Mesenchymal stem cell (in vitro differentiated cells and primary cell): Measurements from ENCODE around the gene ATXN7L1.

Experiments used
- DNase-seq: peaks from one replicate; pipeline ENCODE4 v3.0.0-alpha.2; 2013
- H2AFZ ChIP-seq: one replicate; pipeline ENCODE4 v1.6.1; 2013; ENCODE audit warnings: low read depth, mild to moderate bottlenecking, control low read depth, inconsistent platforms, low read length, moderate library complexity
- H2AK5ac ChIP-seq: 2 replicates; pipeline ENCODE4 v1.6.1; 2013; ENCODE audit warnings: low read length, moderate library complexity, mild to moderate bottlenecking, inconsistent platforms; ENCODE audit not compliant: severe bottlenecking
- H2BK120ac ChIP-seq: one replicate; pipeline ENCODE4 v1.6.1; 2013; ENCODE audit warnings: low read depth, mild to moderate bottlenecking, inconsistent platforms, low read length, moderate library complexity
- H2BK12ac ChIP-seq, 2 experiments: one replicate each; pipeline ENCODE4 v1.6.1; 2013; ENCODE audit warnings: inconsistent platforms in 2 of 2, low read length in 2 of 2, mild to moderate bottlenecking in 2 of 2, moderate library complexity in 2 of 2, control low read depth in 1 of 2
- H2BK15ac ChIP-seq: one replicate; pipeline ENCODE4 v1.6.1; 2013; ENCODE audit warnings: mild to moderate bottlenecking, low read depth, inconsistent platforms; ENCODE audit not compliant: poor library complexity, severe bottlenecking
- H2BK5ac ChIP-seq: 2 replicates; pipeline ENCODE4 v1.6.1; 2013; ENCODE audit warnings: low read depth, mild to moderate bottlenecking, low read length, control low read depth, inconsistent platforms; ENCODE audit not compliant: poor library complexity, severe bottlenecking
- H3K14ac ChIP-seq, 2 experiments: one replicate each; pipeline ENCODE4 v1.6.1; 2013; ENCODE audit warnings: inconsistent platforms in 2 of 2, low read length in 2 of 2, control low read depth in 1 of 2, mild to moderate bottlenecking in 1 of 2, moderate library complexity in 1 of 2
- H3K18ac ChIP-seq, 2 experiments: one replicate each; pipeline ENCODE4 v1.6.1; 2013; ENCODE audit warnings: inconsistent platforms in 2 of 2, low read length in 2 of 2, control low read depth in 1 of 2, low read depth in 1 of 2, mild to moderate bottlenecking in 1 of 2
- H3K23ac ChIP-seq, 2 experiments: one replicate each; pipeline ENCODE4 v1.6.1; 2013; ENCODE audit warnings: inconsistent platforms in 2 of 2, low read length in 2 of 2, mild to moderate bottlenecking in 2 of 2, moderate library complexity in 2 of 2, control low read depth in 1 of 2
- H3K27ac ChIP-seq: 2 replicates; pipeline ENCODE4 v1.5.1; 2013; ENCODE audit warnings: mild to moderate bottlenecking, moderate library complexity, low read length, control low read depth, inconsistent platforms; ENCODE audit not compliant: poor library complexity, severe bottlenecking
- H3K27me3 ChIP-seq, 2 experiments: 2 replicates each; pipeline versions ENCODE4 v1.6.1 to v1.7.0; 2013; ENCODE audit warnings: low read length in 2 of 2, mild to moderate bottlenecking in 2 of 2, moderate library complexity in 2 of 2, control low read depth in 1 of 2, inconsistent platforms in 1 of 2; ENCODE audit not compliant: control insufficient read depth in 1 of 2, insufficient read depth in 1 of 2
- H3K36me3 ChIP-seq, 2 experiments: 2 replicates each; pipeline versions ENCODE4 v1.6.1 to v1.7.0; 2013; ENCODE audit warnings: low read length in 2 of 2, control low read depth in 1 of 2, inconsistent platforms in 1 of 2, low read depth in 1 of 2, mild to moderate bottlenecking in 1 of 2; ENCODE audit not compliant: insufficient read depth in 2 of 2, control insufficient read depth in 1 of 2
- H3K4ac ChIP-seq, 2 experiments: one replicate each; pipeline ENCODE4 v1.6.1; 2013; ENCODE audit warnings: inconsistent platforms in 2 of 2, low read length in 2 of 2, mild to moderate bottlenecking in 2 of 2, moderate library complexity in 2 of 2, control low read depth in 1 of 2, low read depth in 1 of 2
- H3K4me1 ChIP-seq: 2 replicates; pipeline ENCODE4 v1.6.1; 2013; ENCODE audit warnings: low read depth, low read length, control low read depth; ENCODE audit not compliant: control insufficient read depth, insufficient read depth
- H3K4me2 ChIP-seq: 2 replicates; pipeline ENCODE4 v1.6.1; 2013; ENCODE audit warnings: low read length, mild to moderate bottlenecking, inconsistent platforms; ENCODE audit not compliant: poor library complexity, severe bottlenecking
- H3K4me3 ChIP-seq, 2 experiments: 2 replicates each; pipeline versions ENCODE4 v1.5.1 to v1.7.0; 2013; ENCODE audit warnings: low read length in 2 of 2, mild to moderate bottlenecking in 2 of 2, control low read depth in 1 of 2, low read depth in 1 of 2; ENCODE audit not compliant: insufficient read depth in 1 of 2
- H3K79me1 ChIP-seq: replicated peaks from 2 replicates; pipeline ENCODE4 v1.6.1; 2013; ENCODE audit warnings: mild to moderate bottlenecking, control low read depth, low read length, inconsistent platforms; ENCODE audit not compliant: poor library complexity, severe bottlenecking
- H3K9ac ChIP-seq: 2 replicates; pipeline ENCODE4 v1.7.0; 2013; ENCODE audit warnings: mild to moderate bottlenecking, low read length, moderate library complexity
- H3K9me3 ChIP-seq: 2 replicates; pipeline ENCODE4 v1.7.0; 2013; ENCODE audit warnings: mild to moderate bottlenecking, low read length; ENCODE audit not compliant: control insufficient read depth
- H4K8ac ChIP-seq: one replicate; pipeline ENCODE4 v1.6.1; 2013; ENCODE audit warnings: inconsistent platforms, mild to moderate bottlenecking, low read length, moderate library complexity
- H4K91ac ChIP-seq: one replicate; pipeline ENCODE4 v1.6.1; 2013; ENCODE audit warnings: mild to moderate bottlenecking, low read length, inconsistent platforms
- WGBS: methylation state at CpG from one replicate; pipeline ENCODE4 v1.1.7; 2013; ENCODE audit warnings: mixed read lengths; 5-methylcytosine and 5-hydroxymethylcytosine counted together

The ATXN7L1 gene

DNA sequence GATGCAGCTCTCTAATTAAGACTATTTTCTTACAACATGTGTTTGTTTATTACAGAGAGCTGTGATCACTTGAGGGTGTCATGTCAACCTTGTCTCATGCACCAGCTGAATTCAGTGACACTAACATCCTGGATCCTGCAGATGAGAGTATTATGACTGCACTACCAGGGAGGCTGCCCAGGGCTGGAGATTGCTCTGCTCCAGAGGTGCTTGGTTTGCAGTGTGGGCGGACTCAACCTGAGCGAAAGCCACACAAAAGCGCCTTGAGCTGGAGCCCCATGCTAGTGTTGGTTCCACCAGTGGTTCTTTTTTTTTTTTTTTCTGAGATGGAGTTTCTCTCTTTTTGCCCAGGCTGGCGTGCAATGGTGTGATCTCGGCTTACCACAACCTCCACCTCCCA is 33.8 kb upstream of the ATXN7L1 start:
- H3K4me1 ChIP-seq: peaks cover 2% of the 10 kb centered on the region
- H3K9ac ChIP-seq: no peak overlapping the region
- H3K14ac ChIP-seq: no peak overlapping the region
- H2BK5ac ChIP-seq: no peak overlapping the region
- peaks cover 0 to 28% of the 10 kb centered on the region in 2 experiments for H3K36me3 ChIP-seq
- no peak overlapping the region for H3K4me3 ChIP-seq
- no peak overlapping the region for H2AFZ ChIP-seq
- no peak overlapping the region for H2BK120ac ChIP-seq
- H4K8ac ChIP-seq: no peak overlapping the region
- H4K91ac ChIP-seq: no peak overlapping the region
- 100% methylated on average over 5 of the region's 5 CpGs for WGBS
- peaks cover 7% of the 10 kb centered on the region for H3K9me3 ChIP-seq
- H2AK5ac ChIP-seq: no peak overlapping the region
- H3K18ac ChIP-seq: no peak overlapping the region
- DNase-seq: no peak
- no peaks in the 10 kb centered on the region for H3K27me3 ChIP-seq
- H3K79me1 ChIP-seq: no peaks in the 10 kb centered on the region
- no peak overlapping the region for H2BK15ac ChIP-seq
- no peak overlapping the region for H3K23ac ChIP-seq
- H3K27ac ChIP-seq: no peak overlapping the region
- H3K4me2 ChIP-seq: no peak overlapping the region
- no peak overlapping the region for H3K4ac ChIP-seq
- no peak overlapping the region for H2BK12ac ChIP-seq

DNA sequence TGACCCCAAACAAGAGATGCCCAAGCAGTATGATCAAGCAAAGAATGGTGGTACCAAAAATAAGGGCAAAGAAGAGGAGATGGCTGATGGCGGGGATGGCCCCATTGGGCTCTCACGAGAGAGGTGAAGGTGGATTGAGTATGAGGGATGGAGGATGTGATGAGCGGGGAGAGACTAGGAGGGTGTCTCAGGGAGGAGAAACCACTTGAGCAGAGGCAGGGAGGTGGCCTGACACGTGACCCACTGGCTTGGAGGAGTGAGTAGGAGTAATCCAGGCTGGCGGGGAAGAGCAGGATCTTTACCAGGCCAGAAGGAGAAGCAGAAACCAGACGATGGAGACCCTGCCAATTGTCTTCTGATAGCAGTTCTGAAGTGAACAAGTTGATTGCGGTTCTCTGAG is 33.3 kb upstream of the ATXN7L1 start:
- H3K9ac ChIP-seq: no peak overlapping the region
- H2BK15ac ChIP-seq: no peak overlapping the region
- H3K27me3 ChIP-seq: no peaks in the 10 kb centered on the region
- no peak overlapping the region for H2AK5ac ChIP-seq
- peak overlapping the region in 1 of 2 experiments; percentile 28 for H3K14ac ChIP-seq
- no peak overlapping the region for H3K23ac ChIP-seq
- no peak overlapping the region for H2AFZ ChIP-seq
- no peak overlapping the region for H3K4ac ChIP-seq
- H3K79me1 ChIP-seq: no peaks in the 10 kb centered on the region
- H3K4me3 ChIP-seq: no peak overlapping the region
- no peak overlapping the region for H3K4me2 ChIP-seq
- no peak overlapping the region for H2BK5ac ChIP-seq
- H3K18ac ChIP-seq: no peak overlapping the region
- 85% methylated on average over 7 of the region's 7 CpGs for WGBS
- H2BK120ac ChIP-seq: no peak overlapping the region
- H4K91ac ChIP-seq: no peak overlapping the region
- no peak overlapping the region for H4K8ac ChIP-seq
- H3K27ac ChIP-seq: no peak overlapping the region
- H2BK12ac ChIP-seq: no peak overlapping the region
- DNase-seq: no peak
- H3K36me3 ChIP-seq: peaks cover 0 to 24% of the 10 kb centered on the region in 2 experiments
- peaks cover 2% of the 10 kb centered on the region for H3K4me1 ChIP-seq
- peaks cover 7% of the 10 kb centered on the region for H3K9me3 ChIP-seq

DNA sequence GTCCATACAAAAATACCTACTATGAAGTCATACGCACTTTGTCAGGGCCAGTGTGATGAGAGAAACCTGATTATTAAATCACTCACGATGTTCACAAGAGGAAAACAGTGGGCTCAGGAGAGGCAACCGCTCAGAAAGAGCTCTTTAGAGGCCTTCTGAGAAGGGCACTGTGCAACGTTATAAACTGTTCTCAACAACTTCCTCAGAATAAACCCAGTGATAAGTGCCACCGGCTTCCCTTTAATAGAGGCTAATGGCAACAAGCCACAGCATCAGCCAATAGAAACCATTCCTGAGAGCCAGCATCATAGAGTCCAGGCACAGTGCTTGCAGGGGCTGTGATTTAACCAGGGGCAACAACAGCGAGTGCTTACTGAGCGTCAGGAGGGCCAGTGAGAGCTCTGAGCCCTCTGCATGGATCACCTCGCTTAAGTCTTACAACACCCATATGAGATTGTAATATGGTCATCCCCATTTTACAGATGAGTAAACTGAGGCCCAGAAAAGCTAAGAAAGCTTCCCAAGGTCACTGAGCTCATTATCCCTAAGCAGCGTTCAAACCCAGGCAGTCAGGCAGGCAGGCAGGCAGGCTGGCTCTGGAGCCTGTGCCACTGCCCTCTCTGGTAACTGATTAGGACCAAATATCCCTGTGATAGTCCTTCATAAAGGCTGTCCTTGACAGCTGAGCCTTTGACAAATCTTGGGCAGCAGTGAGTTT is 30.9 kb upstream of the ATXN7L1 start:
- Histone ChIP-seq H4K8ac (no peak overlapping the region), H3K23ac (no peak overlapping the region), H3K9ac (no peak overlapping the region), H3K4me3 (no peak overlapping the region), H2AK5ac (no peak overlapping the region), H2BK120ac (no peak overlapping the region), H3K14ac (no peak overlapping the region), H4K91ac (no peak overlapping the region), H3K4me2 (no peak overlapping the region), H3K27me3 (no peaks in the 10 kb centered on the region), H3K79me1 (peaks cover 2% of the 10 kb centered on the region), H2BK15ac (no peak overlapping the region), H2BK12ac (no peak overlapping the region), H3K4me1 (peaks cover 2% of the 10 kb centered on the region), H3K18ac (no peak overlapping the region), H2BK5ac (no peak overlapping the region), H3K9me3 (peaks cover 7% of the 10 kb centered on the region), H2AFZ (no peak overlapping the region), H3K27ac (no peak overlapping the region), H3K4ac (no peak overlapping the region), H3K36me3 (peaks cover 0 to 8% of the 10 kb centered on the region in 2 experiments)
- no peak for DNase-seq
- 86% methylated on average over 9 of the region's 9 CpGs for WGBS

DNA sequence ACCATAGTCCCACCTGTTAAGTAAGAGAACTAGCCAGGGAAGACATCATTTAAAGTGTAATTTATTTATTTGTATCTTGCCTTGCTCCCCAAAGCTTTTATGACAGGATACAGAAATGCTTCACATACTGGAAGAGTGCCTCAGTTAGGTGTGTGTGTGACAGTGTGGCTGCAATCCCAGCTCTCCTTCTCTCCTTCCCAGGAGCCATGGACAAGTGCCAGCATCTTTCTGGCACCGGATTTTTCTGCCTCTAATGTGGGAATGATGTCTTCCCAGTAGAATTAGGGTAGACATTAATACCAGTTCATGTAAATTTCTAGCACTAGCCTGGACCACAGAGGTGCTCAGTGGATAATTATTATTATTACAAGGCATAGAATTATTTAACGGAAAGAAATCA is 30.3 kb upstream of the ATXN7L1 start:
- Histone ChIP-seq H3K9me3 (peaks cover 7% of the 10 kb centered on the region), H3K79me1 (peaks cover 2% of the 10 kb centered on the region), H4K8ac (no peak overlapping the region), H3K18ac (no peak overlapping the region), H3K4me1 (peaks cover 2% of the 10 kb centered on the region), H3K9ac (no peak overlapping the region), H2BK12ac (no peak overlapping the region), H3K4ac (no peak overlapping the region), H3K27me3 (no peaks in the 10 kb centered on the region), H3K4me3 (no peak overlapping the region), H2AFZ (no peak overlapping the region), H3K27ac (no peak overlapping the region), H2AK5ac (no peak overlapping the region), H3K36me3 (peaks cover 0 to 8% of the 10 kb centered on the region in 2 experiments), H3K23ac (no peak overlapping the region), H3K4me2 (no peak overlapping the region), H3K14ac (no peak overlapping the region), H2BK5ac (no peak overlapping the region), H2BK15ac (no peak overlapping the region), H4K91ac (no peak overlapping the region), H2BK120ac (no peak overlapping the region)
- DNase-seq: no peak
- 100% methylated on average over 1 of the region's 2 CpGs for WGBS
